ENCODE results near the gene RHEX.
"Not testable (repeated sequence)": the region's sequence is repeated elsewhere in the genome, so short reads cannot be mapped to it uniquely, and the experiment has no call there.

RHEX gene

DNA sequence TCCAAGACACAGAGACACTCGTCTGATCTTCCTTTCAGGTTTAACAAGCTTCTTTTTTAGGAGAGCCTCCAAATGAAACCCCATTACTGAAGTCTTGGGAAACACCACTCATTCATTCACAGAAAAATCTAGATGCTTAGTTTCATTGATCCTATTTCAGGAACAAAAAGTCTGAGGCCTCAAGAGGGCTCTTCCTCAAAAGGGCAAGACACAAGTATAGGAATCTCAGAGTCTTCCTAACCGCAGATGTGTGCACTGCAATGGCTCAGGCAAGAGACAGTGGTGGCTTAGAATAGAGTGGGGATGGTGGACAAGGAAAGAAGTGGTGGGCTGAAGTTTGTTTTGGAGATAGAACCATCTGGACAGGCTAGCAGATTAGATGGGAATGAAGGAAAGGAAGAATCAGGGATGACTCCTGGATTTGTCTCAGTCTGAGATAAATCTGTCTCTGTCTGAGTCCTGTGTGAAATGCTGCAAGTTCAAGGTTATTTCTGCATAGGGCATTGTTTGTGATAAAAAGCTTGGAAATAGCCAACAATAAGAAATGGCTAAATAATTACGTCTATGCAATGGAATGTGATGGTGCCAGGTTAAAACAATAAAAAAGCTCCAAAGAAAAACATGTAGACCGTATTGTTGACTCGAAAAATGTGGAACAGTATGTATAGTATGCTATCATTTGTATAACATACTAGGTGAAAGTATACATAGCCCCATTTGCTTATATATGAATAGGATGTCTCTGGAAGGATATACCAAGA lies 20.4 kb upstream of the RHEX start:
- DNase-seq = no peak

DNA sequence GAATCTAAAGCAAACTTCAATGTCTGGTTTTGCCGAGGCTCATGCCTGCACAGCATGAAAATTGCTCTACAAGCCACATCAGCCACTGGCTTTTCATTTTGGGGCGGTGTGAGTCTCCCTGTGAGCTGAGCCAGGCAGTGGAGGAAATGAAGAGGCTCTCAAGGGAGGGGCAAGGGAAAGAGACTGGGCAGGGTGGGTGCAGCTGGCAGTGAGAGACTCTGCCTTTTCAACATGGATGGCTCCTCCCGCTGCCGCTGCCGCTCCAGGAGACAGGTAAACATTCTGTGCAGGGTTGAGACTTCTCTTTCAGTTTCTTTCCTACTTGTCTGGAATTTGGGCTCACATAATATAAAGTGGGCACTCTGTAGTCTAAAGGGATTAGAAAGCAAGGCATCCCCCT lies 17.9 kb upstream of the RHEX start:
- no peak for DNase-seq

DNA sequence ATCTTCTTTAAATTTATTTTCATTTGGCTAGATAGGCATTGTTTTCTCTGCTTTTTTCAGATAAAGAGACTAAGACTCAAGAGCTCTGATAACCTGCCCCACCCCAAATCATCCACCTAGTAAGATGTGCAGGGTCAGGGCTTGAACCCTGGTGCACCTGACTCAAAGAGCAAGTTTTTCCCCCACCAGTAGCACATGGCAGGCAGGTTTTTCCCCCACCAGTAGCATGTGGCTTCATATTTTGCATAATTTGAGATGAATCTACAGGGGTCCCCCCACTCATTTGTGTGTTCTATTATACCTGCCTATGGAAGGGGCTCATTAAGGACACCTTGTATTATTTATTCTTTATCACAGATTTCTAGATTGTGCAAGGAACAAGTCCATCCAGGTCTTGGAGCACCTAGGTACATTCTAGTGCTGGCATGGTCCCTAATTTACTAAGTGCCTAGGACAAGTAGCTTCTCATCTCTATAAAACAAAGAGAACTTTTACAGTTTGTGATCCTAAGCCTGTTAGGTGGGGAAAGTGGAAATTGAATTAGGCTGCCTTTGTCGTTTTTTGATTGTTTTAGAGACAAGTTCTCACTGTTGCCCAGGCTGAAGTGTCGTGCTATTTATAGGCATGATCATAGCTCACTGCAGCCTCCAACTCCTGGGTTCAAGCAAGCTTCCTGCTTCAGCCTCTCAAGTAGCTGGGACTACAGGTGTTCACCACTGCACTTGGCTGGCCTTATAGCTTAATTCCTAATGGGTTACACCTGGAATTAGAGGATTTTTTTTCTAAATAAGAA lies 16.1 kb upstream of the RHEX start:
- DNase-seq = no peak

DNA sequence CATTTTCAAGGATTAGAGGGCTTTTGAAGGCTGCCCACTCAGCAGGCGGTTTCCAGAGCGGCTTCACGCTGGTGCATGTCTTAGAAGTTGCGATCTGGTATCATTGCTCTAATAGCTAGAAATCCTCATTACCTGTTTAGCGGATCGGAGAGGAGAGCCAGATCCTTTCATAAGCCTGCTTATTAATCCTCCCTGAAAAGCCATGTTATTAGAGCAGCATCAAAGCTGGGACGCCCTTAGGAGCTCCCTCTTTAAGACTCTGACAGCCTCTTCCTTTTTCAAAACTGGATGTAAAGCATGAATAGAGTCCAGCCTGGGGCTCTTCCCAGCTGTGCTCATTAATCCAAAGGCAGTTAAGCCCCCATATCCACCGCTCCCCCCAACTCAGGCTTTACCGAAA lies 15.4 kb upstream of the RHEX start:
- DNase-seq = no peak

DNA sequence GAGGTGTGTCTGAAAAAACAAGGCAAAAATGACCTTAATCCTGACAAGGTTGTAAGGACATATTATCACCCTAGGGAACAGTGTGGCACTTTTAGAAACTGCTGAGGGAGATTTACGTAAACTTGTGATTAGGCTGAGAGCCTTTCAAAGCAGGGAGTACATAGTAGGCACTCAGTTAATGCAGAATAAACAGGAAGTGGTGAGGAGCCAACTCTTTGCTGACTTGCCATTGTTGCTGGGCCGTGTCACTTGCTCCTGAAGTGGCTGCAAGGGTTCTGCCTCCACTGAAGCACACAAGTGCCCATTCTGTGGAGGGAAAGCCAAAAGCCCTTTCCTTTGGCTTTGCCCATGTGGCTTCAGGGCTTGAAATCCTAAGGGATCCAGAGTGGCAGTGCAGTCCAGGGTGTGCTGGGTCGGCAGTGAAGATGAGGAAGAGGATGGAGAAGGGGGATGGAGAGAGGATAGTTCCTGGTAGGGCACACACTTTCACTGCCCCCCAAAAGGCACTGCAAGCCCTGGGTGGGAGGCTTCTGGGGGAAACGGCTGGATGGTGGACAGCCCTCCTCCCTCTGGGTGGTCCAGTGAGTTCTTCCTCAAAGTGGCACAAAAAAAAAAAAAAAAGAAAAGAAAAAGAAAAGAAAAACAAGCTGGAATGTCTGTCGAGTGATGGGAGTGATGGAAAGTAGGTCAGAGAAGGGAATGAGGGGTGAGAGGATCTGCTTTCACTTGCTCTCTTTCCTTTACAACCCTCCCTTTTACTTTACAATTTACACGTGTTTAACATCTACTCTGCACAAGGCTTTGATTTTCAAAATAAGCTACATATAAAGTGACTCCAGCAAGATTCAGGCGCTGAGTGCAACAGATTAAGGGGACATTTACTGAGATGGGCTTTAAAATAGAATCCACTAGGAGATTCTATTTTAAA lies 13.7 kb upstream of the RHEX start:
- DNase-seq = no peak

DNA sequence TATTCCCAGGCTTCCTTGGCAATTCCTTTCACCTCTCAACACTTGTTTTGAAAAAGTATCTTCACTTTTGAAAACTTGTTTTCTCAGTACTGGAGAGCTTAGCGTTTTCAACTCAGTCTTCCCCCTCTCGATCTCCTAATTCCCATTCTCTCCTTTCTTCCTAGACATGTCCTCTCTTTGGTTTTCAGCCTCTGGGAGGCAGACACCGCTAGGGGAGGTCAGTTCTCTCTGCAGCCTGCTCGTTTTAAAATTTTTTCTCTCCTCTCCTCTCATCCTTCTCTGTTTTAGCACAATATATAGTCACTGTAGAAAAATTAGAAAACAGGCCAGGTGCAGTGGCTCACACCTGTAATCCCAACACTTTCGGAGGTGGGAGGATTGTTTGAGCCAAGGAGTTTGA lies 12.6 kb upstream of the RHEX start:
- no peak for DNase-seq

DNA sequence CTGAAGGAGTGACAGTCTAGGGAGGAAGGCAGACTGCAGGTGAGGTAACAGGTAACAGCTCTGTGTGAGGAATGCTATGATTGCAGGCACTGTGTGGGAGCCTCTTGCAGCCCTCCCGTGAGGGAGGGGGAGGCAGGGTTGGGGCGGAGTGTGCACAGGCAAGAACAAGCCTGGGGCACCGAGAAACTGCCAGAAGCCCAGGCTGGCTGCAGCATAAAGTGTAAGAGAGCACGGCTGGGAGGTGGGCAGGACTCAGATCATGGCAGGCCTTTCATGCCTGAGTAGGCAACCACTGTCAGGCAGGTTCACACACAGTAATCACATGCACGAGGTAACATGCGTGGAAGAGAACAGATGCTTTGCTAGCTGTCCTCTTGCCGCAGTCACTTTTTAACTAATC lies 11.3 kb upstream of the RHEX start:
- no peak for DNase-seq

DNA sequence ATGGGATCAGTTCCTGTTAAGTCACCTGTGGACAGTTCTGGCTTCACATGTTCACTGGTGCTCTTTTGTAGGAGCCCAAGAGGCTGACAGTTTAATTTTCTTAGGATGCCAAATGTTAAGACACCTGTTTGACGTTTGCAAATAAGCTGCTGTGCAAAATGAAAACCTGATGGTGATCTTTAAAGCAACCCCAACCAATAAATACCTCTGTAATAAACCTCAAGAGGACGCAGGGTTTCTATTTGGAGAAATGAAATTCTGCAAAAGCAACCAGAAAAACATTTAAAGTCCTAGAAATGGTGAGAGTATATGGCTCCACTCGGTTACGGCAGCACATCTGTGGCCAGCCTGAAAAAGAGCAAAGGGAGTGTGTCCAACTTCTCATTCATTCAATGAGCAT lies 5.7 kb upstream of the RHEX start:
- DNase-seq = no peak

DNA sequence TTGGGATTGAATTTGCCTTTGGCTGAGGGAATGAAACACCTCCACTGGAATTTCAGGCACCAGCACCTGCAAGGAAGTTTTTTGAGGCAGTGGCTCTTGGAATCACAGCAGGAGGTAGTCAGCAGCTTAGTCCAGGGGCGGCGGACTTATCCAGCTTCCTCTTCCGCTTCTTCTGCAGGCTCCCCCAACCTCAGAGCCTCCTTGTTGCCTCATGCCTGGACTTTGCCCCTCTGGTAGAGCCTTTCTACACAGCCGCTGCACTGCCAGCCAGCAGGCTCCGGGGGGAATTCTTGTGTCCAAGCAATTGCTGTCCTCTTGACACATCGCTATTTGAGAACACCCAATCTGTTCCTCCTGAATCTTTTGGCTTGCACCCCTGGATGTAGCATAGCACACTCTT lies 4.4 kb upstream of the RHEX start:
- DNase-seq = no peak

DNA sequence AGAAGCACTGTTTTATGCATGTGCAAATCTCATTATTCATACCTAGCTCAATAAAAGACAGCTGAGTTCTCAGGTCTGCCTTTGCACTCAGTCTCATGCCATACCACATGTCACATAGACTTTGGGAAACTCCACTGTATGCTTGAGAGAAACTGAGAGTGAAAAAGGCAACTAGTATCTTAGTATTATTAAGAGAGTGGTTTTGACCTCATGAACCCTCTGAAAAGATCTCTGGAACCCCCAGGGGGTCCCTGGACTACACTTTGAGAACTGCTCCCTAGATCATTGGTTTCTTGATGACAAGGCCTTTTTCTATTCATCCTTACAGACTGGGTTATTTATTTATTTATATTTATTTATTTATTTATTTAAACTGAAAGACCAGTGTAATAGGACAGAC lies 3.7 kb upstream of the RHEX start:
- no peak for DNase-seq

DNA sequence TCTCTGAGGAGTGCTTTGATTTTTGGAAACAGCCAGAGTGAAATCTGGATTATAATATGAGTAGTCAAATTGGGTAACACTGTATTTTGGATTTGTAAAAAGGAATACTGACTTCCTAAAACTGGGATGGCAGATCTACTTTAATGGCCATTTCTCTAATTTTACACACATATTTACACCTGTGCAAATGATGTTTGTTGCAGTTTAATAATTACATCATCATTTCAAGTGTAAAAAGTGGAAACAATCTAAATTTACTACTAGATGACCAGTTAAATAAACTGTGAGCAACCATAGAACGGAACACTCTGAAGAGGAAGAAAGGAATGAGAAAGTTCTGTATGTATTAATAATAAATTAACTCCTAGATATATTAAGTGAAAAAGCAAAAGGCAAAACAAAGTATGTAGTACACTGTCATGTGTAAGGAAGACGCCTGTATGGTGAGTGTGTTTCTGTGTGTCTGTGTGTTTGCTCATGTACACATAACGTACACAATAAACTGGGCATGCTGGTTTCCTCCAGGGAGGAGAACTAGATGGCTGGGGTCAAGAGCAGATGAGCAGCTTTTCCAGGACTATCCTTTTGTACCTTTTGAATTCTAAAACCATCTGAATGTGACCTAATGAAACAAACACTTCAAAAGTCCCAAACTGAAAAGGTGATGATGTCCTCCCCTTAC lies 2.9 kb upstream of the RHEX start:
- DNase-seq = no peak

DNA sequence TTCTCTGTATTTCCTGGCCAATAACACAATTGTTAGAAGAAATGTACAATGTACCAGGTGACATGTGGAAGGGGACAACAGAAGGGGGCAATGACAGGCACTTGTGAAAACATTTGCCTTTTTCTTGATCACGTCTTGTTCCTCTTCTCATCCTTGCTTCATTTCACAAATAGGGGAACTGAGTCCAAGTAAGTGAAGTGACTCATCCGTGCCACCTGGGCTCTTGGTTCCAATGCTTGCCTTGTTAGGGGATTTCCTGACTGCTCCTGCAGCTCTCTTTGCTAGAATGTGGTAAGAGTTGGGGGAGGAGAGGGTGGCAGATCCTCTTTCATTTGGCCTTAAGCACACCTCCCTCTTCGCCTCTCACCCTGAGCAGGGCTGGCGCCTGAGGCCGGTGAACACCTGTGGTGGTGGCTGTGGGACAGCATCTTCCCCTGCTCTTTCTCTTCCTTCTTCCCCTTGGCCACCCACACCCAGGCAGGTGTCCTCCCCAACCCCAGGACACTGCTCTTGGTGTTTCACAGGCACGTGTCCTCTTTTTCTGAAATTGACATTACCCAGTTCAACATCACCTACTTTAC lies 2.2 kb upstream of the RHEX start:
- no peak for DNase-seq

DNA sequence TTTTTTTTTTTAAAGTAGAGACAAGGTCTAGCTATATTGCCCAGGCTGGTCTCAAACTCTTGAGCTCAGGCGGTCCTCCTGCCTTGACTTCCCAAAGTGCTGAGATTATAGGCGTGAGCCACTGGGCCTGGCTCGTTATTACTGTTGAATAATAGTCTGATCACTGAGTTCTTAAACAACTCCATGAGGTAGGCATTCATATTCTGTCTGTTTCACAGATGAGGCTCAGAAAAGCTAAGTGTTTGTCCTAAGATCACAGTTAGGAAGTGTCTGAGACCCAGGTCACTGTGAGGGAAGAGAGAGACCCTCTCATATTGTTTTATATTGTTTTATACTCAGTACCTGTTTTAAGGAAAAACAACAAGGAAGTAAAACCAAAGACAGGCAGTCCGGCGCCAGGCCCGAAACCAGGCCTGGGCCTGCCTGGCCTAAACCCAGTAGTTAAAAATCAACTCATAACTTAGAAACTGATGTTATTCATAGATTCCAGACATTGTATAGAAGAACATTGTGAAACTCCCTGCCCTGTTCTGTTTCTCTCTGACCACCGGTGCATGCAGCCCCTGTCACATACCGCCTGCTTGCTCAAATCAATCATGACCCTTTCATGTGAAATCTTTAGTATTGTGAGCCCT lies 625 bp upstream of the RHEX start:
- not testable (repeated sequence) for DNase-seq

DNA sequence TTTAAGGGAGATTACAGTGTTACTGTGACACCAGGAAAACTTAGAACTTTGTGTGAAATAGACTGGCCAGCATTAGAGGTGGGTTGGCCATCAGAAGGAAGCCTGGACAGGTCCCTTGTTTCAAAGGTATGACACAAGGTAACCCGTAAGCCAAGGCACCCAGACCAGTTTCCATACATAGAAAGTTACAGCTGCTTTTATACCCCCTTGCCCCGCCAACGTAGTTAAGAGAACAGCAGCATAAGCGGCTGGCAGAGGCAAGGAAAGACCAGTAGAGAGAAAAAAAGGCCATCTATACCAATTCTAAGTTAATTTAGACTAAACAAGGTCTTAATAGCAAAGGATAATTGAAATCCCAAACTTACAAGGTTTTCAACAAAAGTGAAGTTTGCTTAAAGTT lies 643 bp downstream of the RHEX start:
- DNase-seq = not testable (repeated sequence)

DNA sequence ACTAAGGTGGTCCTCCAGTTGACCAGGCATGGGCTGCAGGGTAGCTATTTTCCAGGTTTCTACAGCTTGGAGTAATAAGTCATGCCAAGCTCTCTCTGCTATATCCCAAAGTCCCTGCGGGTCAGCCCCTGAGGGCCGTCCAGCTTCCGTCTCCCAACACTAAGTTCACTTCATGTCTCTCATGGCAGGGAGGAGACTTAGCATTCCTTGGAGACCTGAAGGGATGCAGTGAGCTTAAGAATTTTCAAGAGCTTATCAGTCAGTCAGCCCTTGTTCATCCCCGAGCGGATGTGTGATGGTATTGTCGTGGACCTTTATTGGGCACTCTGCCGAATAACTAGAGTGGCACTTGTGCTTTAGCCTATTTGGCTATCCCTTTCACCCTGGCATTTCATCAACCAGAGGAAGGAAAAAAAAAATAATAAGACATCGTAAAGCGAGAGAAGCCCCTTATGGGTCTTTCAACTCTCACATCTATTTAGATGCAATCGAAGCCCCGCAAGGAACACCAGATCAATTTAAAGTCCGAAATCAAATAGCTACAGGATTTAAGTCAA lies 2.2 kb downstream of the RHEX start:
- not testable (repeated sequence) for DNase-seq

DNA sequence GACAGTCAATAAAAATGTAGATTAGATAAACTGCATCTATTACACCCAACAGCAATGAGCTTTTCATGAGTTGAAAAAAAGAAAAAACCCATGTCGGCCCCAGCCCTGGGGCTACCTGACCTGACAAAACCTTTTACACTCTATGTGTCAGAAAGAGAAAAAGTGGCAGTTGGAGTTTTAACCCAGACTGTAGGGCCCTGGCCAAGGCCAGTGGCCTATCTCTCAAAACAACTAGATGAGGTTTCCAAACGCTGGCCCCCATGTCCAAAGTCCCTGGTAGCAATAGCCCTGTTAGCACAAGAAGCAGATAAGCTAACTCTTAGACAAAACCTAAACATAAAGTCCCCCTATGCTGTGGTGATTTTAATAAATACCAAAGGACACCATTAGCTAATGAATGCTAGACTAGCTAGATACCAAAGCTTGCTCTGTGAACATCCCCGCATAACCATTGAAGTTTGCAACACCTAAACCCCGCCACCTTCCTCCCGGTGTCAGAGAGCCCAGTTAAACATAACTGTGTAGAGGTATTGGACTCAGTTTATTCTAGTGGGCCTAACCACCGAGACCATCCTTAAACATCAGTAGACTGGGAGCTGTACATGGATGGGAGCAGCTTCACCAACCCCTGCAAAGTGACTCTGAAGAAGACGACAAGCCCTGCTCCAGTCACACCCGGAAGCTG lies 2.8 kb downstream of the RHEX start:
- DNase-seq = not testable (repeated sequence)

DNA sequence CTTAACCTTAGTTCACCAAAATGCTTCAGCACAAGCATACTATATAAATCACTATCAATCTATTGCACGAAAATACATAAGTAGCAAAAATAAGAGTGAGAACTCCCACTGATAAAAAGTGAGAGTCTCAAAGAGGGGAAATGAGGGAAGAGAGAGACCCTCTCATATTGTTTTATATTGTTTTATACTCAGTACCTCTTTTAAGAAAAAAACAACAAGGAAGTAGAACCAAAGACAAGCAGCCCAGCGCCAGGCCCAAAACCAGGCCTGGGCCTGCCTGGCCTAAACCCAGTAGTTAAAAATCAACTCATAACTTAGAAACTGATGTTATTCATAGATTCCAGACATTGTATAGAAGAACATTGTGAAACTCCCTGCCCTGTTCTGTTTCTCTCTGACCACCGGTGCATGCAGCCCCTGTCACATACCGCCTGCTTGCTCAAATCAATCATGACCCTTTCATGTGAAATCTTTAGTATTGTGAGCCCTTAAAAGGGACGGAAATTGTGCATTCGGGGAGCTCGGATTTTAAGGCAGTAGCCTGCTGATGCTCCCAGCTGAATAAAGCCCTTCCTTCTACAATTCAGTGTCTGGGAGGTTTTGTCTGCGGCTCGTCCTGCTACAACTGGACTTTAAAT lies 5.4 kb downstream of the RHEX start:
- not testable (repeated sequence) for DNase-seq

DNA sequence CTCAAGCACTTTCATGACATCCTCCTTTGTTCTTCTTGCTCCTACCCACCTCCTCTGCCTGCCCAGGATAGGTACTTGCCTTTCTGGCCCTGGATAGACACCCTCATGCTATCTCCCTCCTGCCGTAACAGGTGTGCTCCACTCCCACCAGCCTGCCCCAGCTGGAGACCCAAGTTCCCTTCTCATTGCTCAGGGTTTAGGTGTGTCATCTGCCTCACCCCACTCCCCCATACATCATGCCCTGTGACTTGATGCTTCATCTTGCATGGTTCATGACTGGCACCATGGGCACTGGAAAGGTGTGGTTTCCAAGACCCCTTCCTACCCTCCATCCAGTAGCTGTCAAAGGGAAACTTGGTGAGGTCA lies 5.9 kb downstream of the RHEX start:
- no peak for DNase-seq

DNA sequence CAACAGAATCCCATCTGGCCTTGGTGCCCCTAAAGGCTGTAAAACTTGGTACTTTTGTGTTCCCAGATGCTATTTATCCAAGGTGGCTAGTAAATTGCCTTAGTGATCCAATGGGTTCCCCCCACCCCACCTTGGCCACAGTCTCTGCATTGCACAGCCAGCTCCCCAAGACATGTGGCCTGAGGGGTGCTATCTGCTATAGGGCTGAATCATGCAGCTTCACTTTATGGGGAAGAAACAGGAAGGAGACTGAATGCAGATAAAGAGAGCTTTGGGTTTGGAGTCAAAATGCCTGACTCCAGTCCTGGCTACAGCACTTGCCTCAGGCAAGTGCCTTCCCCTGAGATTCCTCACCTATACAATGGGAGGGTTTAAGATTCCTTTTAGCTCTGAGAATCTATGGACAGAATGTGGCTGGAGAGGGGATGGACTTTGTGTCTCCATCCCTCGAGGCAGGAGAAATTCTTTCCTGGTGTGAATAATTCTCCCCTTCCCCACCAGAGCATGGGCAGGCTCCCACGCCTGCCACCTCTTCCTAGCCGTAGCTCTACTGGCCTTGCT lies 6.5 kb downstream of the RHEX start:
- DNase-seq = no peak

DNA sequence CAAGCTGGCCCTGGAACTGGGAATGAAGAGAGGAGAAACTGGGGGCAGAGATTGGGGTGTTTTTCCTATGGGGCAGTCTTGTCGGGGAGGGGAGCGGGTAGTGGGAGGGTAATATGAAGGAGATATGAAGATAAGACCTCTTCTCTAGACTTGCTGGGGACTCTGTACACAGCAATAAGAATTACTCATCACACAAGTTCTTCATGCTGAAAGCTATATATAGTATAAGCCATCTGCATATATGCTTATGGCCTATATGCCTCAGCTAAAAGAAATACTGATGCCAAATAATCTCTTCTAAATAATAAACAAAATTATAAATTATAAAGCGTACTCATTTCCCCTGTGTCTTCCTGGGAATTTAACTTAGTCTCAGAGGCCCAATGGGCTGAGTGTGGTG lies 7.9 kb downstream of the RHEX start:
- no peak for DNase-seq

All from NCI-H1930 (cell line).